ENCODE results near the gene SND1. TPM values are rescaled to one million over a fixed set of nuclear protein-coding genes. Genes with fewer than 3 reads are reported as not detected.

Gene SND1
- total RNA-seq, 2 donors from 2014 or later = 146 to 155 TPM

- Histone ChIP-seq H3K4me3 (no peak overlapping the region), H3K36me3 (replicated peaks in 1 of 2; ENCODE audit: insufficient read depth in 1 of 2, low read depth in 2 of 2) (peaks cover 4 to 23% of the 10 kb centered on the region in 2 donors), H3K27me3 (no peaks in the 10 kb centered on the region), H3K4me1 (no peaks in the 10 kb centered on the region), H3K27ac (no peak overlapping the region), H3K9me3 (no peaks in the 10 kb centered on the region)
- ATAC-seq (no peak), DNase-seq (no peak)
- intact Hi-C loops (cut with DNase I) = no loop called here
- 84 to 97% methylated on average over 7 to 8 of the region's 8 CpGs for WGBS, 2 donors
- no peak for TF ChIP-seq POLR2A (IDR thresholded peaks at IDR 0.05)
- no peak for TF ChIP-seq CTCF (IDR thresholded peaks at IDR 0.05)
These were observed 442.7 kb downstream of the SND1 start for GRCh38 chr7:128094686-128095085.

- WGBS, 2 donors = 83 to 94% methylated on average over 6 to 7 of the region's 7 CpGs
- Histone ChIP-seq H3K4me3 (no peak overlapping the region), H3K9me3 (no peaks in the 10 kb centered on the region), H3K27ac (no peak overlapping the region), H3K36me3 (replicated peaks in 1 of 2; ENCODE audit: insufficient read depth in 1 of 2, low read depth in 2 of 2) (peaks cover 0 to 10% of the 10 kb centered on the region in 2 donors), H3K4me1 (no peaks in the 10 kb centered on the region), H3K27me3 (no peaks in the 10 kb centered on the region)
- intact Hi-C loops (cut with DNase I) = no loop called here
- DNase-seq (no peak), ATAC-seq (no peak)
- TF ChIP-seq POLR2A (IDR thresholded peaks at IDR 0.05) (no peak), CTCF (IDR thresholded peaks at IDR 0.05) (no peak)
These were observed 445.3 kb downstream of the SND1 start for GRCh38 chr7:128097211-128097731.

DNA sequence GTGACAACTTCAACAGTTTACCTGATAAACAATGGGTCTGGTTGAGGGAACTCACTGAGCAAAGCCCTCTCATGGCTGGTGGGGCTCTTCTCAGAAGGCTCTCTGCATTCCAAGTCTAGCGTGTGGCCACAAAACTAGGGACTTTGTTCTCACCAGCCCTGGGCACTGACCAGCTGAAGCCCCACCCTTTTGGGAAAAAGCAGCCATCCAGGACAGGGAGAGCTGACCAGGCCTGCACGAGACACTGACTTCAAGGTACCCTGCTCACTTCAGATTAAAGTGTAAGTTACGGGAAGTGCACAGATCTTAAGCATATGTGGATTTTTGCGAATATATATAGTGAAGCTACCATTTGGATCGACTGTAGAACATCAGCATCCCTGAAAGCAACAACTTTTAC is 446.6 kb downstream of the SND1 start:
- 90 to 97% methylated on average over 3 to 5 of the region's 5 CpGs for WGBS, 2 donors
- peaks cover 5% of the 10 kb centered on the region for H3K4me1 ChIP-seq

GRCh38 chr7:128099204-128099671 is 447.2 kb downstream of the SND1 start:
- no peak for DNase-seq
- no peaks in the 10 kb centered on the region for H3K27me3 ChIP-seq
- H3K4me3 ChIP-seq = no peak overlapping the region
- WGBS, 2 donors = 83 to 89% methylated on average over 5 of the region's 5 CpGs
- ATAC-seq = no peak
- H3K36me3 ChIP-seq (replicated peaks in 1 of 2; ENCODE audit: insufficient read depth in 1 of 2, low read depth in 2 of 2) = no peaks in the 10 kb centered on the region
- peaks cover 11% of the 10 kb centered on the region for H3K4me1 ChIP-seq
- intact Hi-C loops (cut with DNase I) = no loop called here
- TF ChIP-seq POLR2A (IDR thresholded peaks at IDR 0.05) = no peak
- no peak for TF ChIP-seq CTCF (IDR thresholded peaks at IDR 0.05)
- no peak overlapping the region for H3K27ac ChIP-seq
- H3K9me3 ChIP-seq = no peaks in the 10 kb centered on the region

More for the DNA sequence above, 446.6 kb downstream of the SND1 start:
- Histone ChIP-seq H3K9me3 (no peaks in the 10 kb centered on the region), H3K27ac (no peak overlapping the region), H3K36me3 (replicated peaks in 1 of 2; ENCODE audit: insufficient read depth in 1 of 2, low read depth in 2 of 2) (peaks cover 0 to under 1% of the 10 kb centered on the region in 2 donors), H3K4me3 (no peak overlapping the region), H3K27me3 (no peaks in the 10 kb centered on the region)
- intact Hi-C loops (cut with DNase I) = no loop called here
- TF ChIP-seq POLR2A (IDR thresholded peaks at IDR 0.05) = no peak
- TF ChIP-seq CTCF (IDR thresholded peaks at IDR 0.05) = no peak
- DNase-seq (no peak), ATAC-seq (no peak)

Data from body of pancreas (tissue), 4 donors.